SK-N-SH (cell line): Measurements from ENCODE around the gene DNAL4. TPM values are rescaled to one million over a fixed set of nuclear protein-coding genes. Genes with fewer than 3 reads are reported as not detected.

ENCODE experiments used
- polyA plus RNA-seq, 3 experiments: library from polyadenylated mRNA; depleted of rRNA; stranded (reverse); fragments of >200 nt; gene quantifications; 2 replicates each; pipeline ENCODE4 v1.2.3, GENCODE V29; 2012
- small RNA-seq, 7 experiments: library from RNA; depleted of rRNA; stranded (forward); fragments of <200 nt; gene quantifications; one replicate each; pipeline ENCODE3, GENCODE V24; 2012

The DNAL4 gene
- polyA plus RNA-seq, 1 of the 3 experiments (the other 2 are of a cell fraction), result 15.1 TPM

Small RNA genes within 50 kb of the gene (small RNA-seq; reads per million reads assigned to genes)
- gene AL021707.8, result 0 to 0.98 (median 0) reads per million in 7 experiments

Other genes with a start within 250 kb of the DNAL4 start
- gene DMC1, start 224.0 kb downstream of the DNAL4 start, polyA plus RNA-seq (2012; rRNA removed), result not detected in 2 replicates
- gene FAM227A, start 137.8 kb downstream of the DNAL4 start, polyA plus RNA-seq (2012; rRNA removed), result 1.2 and 1.9 TPM in 2 replicates
- 21.8 and 23.4 TPM in 2 replicates for gene CBY1, start 137.5 kb downstream of the DNAL4 start, polyA plus RNA-seq (2012; rRNA removed)
- 33.1 and 33.6 TPM in 2 replicates for gene TOMM22, start 112.2 kb downstream of the DNAL4 start, polyA plus RNA-seq (2012; rRNA removed)
- 17.8 and 23.0 TPM in 2 replicates for gene JOSD1, start 93.2 kb downstream of the DNAL4 start, polyA plus RNA-seq (2012; rRNA removed)
- gene GTPBP1, start 88.2 kb downstream of the DNAL4 start, polyA plus RNA-seq (2012; rRNA removed), result 11.9 and 15.2 TPM in 2 replicates
- gene SUN2, start 38.1 kb downstream of the DNAL4 start, polyA plus RNA-seq (2012; rRNA removed), result 9.0 and 10.2 TPM in 2 replicates
- 1.1 and 1.2 TPM in 2 replicates for gene NPTXR, start 49.9 kb upstream of the DNAL4 start, polyA plus RNA-seq (2012; rRNA removed)
- gene CBX6, start 78.1 kb upstream of the DNAL4 start, polyA plus RNA-seq (2012; rRNA removed), result 3.4 and 5.4 TPM in 2 replicates
- not detected in 2 replicates for gene APOBEC3A, start 163.5 kb upstream of the DNAL4 start, polyA plus RNA-seq (2012; rRNA removed)
- gene APOBEC3B, start 188.2 kb upstream of the DNAL4 start, polyA plus RNA-seq (2012; rRNA removed), result not detected in 2 replicates
- 11.7 and 12.4 TPM in 2 replicates for gene APOBEC3C, start 220.1 kb upstream of the DNAL4 start, polyA plus RNA-seq (2012; rRNA removed)
- 0.21 and 0.37 TPM in 2 replicates for gene APOBEC3D, start 227.0 kb upstream of the DNAL4 start, polyA plus RNA-seq (2012; rRNA removed)
- 3.8 and 4.3 TPM in 2 replicates for gene APOBEC3F, start 246.7 kb upstream of the DNAL4 start, polyA plus RNA-seq (2012; rRNA removed)